GM19438 (cell line): ENCODE measurements around the gene LRRC71.

Experiments used
- ATAC-seq: cut with Tn5 transposase; IDR thresholded peaks from one replicate; pipeline ENCODE4 v1.9.1; 2021; ENCODE audit warnings: low read depth; ENCODE audit not compliant: unreplicated experiment

The LRRC71 gene

GRCh38 chr1:156980551-156980950 is 60.1 kb downstream of the LRRC71 start:
- no peak for ATAC-seq
